LNCAP (cell line): ENCODE results near the gene GUCA2B.

Experiments
- TF ChIP-seq, protein P1 (sequence below): fragments of 450-650 bp; IDR thresholded peaks from 2 replicates; pipeline ENCODE4 v1.5.1; 2017; ENCODE audit warnings: mild to moderate bottlenecking

Gene GUCA2B

DNA sequence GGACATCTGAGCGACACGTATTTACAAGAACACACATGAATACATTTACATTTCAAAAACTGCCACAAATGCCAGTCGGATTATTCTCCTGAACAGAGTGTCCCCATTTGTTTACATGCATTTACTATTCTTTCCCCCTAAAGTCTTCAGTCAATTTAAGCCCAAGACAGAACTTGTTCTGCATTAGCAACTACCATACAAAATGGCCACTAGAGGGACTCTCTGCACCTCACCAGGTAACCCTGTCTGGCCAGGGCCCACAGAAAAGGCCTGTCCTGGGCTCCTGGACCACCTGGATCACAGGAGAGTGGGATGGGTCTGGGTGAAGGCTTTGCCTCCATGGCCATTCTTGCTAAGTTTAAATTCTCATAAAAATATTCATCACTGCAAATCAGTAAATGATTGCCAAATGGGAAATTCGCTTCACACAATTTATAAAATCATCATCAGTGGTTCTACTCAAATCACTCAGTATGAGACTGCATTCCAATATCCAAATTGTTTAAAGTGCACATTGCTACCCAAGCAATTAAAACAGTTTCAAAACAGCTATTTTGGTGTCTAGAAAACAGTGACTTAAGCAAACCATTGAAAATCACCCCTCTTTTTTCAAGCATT lies 23.8 kb downstream of the GUCA2B start:
- TF ChIP-seq, protein P1, sequence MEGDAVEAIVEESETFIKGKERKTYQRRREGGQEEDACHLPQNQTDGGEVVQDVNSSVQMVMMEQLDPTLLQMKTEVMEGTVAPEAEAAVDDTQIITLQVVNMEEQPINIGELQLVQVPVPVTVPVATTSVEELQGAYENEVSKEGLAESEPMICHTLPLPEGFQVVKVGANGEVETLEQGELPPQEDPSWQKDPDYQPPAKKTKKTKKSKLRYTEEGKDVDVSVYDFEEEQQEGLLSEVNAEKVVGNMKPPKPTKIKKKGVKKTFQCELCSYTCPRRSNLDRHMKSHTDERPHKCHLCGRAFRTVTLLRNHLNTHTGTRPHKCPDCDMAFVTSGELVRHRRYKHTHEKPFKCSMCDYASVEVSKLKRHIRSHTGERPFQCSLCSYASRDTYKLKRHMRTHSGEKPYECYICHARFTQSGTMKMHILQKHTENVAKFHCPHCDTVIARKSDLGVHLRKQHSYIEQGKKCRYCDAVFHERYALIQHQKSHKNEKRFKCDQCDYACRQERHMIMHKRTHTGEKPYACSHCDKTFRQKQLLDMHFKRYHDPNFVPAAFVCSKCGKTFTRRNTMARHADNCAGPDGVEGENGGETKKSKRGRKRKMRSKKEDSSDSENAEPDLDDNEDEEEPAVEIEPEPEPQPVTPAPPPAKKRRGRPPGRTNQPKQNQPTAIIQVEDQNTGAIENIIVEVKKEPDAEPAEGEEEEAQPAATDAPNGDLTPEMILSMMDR = peak; percentile 92

DNA sequence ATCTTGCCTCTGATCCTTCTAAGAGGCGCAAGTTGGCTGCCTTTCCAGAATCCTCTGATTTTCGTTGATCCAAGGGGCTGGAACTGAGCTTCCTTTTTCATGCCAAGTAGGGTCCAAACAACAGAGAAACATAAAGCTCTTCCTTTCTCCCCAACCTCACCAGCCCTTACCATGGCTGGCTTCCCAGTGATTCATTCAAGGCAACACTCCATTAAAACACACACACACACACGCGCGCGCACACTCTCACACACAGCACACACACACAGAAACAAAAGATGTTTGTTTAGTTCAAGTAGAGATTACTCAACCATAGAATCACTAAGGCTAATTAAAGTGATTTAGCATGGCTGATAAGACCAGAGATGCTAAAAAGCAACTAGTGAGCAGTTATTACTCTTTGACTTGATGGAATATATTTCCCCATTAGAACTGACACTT lies 24.4 kb downstream of the GUCA2B start:
- TF ChIP-seq, protein P1 = no peak

DNA sequence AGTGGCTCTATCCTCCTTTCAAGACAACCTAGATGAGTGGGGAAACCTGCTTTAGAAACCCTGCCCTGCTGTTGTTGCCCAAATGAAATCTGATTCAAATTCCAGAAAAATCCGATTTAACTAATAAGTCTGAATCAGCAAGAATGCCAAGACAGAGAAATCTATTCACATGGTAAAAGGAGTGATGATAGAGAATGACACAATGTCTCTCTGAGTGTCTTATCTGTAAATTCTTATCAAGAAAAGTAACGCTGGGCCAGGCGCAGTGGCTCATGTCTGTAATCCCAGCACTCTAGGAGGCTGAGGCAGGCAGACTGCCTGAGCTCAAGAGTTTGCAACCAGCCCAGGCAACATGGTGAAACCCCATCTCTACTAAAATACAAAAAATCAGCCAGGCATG lies 25.0 kb downstream of the GUCA2B start:
- TF ChIP-seq, protein P1 = no peak

DNA sequence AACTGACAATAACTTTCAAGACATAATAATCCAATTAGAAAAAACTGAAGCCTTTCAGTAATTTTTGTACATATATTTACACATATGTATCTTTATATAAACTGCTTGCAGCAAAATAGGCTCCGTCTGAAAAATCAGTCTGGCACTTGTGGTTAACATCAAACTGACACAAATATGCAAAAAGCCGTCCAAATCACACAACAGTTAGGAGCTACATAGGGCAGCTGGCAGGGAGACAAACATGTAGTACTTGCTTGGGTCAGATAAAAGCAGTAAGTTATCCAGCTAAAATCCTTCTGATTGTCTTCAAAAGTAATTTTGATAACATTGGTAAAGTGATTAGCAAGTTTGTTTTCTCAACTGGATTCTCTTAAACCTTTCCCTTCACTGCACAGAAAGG lies 26.1 kb downstream of the GUCA2B start:
- TF ChIP-seq, protein P1 = no peak

DNA sequence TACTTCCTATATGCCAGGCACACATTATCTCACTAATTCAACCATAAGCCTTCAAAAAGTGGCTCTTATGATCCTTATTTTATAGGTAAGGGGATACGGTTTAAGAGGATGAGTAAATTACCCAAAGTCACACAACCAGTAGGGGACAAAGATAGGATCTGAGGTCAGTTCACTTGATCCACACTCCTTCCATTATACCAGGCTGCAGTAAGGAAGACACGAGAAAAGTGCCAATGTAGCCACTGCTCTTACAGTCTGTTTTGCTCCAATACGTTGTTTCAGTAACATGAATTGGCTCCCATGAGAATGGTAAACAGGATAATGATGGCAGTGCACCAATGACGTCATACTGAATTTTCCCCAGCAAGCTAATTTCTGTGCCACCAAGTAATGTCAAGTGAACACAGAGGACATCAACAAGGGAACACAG lies 26.7 kb downstream of the GUCA2B start:
- TF ChIP-seq, protein P1 = no peak

DNA sequence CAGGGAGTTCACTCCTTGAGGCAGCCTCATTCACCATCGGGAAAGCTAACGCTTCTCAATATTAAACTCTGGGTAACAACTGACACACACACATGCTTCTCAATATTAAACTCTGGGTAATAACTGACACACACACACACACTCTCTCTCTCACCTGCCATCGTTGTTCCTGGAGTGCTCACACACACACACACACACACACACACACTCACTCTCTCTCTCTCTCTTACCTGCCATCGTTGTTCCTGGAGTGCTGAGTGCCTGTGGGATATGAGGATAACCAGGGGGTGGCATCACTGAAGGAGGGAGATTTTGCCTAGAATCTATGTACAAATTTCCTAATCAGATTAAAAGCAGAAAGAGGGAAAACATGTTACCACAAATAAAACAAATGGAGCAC lies 28.5 kb downstream of the GUCA2B start:
- TF ChIP-seq, protein P1 = no peak

DNA sequence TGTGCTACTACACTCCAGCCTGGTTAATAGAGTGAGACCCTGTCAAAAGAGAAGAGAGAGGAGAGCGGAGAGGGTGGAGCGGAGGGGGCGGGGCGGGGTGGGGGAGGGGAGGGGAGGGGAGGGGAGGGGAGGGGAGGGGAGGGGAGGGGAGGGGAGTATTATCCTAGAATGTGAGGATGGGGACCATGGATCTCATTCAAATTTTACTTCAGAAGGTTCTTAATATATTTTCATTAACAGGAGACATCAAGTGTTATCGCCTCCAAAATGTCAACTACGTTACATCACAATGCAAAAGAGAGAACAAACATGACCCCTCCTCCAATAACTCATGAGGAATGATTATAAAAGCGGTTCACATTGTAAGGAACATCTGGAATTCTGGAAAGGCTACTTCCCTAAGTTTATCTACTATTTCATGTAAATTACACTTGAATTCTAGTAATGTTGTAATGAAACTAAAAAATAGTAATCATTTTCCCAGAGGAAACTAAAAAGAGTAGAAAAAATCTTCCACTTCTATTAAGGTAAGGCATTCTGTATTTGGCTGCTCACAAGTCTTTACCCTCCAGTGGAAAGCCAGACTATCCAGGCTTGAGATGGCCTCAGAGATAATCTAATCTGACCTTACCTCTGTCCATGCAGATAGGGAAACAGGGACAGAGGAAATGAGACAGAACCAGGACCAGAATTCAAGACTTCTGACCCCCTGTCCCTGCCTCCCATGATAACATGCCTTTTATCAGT lies 30.2 kb downstream of the GUCA2B start:
- TF ChIP-seq, protein P1 = no peak
